OCI-LY1 (cell line): ENCODE results near the gene TXNDC11.

Experiments used
- EZH2 ChIP-seq: fragments of 200-600 bp; sonication (generic), shearing (Covaris generic); IDR thresholded peaks from 2 replicates; pipeline ENCODE4 v1.8.0; 2017; ENCODE audit warnings: borderline replicate concordance, mixed run types, mild to moderate bottlenecking, antibody characterized with exemption, low read length, moderate library complexity, mixed read lengths
- TF ChIP-seq, protein P1 (sequence below): fragments of 200-600 bp; sonication (generic), shearing (Covaris generic); IDR thresholded peaks from 2 replicates; pipeline ENCODE4 v1.5.1; 2017; ENCODE audit warnings: mild to moderate bottlenecking, antibody characterized with exemption, low read length, moderate library complexity, mixed read lengths

GRCh38 chr16:11726008-11726407 lies 16.6 kb downstream of the TXNDC11 start:
- TF ChIP-seq, protein P1, sequence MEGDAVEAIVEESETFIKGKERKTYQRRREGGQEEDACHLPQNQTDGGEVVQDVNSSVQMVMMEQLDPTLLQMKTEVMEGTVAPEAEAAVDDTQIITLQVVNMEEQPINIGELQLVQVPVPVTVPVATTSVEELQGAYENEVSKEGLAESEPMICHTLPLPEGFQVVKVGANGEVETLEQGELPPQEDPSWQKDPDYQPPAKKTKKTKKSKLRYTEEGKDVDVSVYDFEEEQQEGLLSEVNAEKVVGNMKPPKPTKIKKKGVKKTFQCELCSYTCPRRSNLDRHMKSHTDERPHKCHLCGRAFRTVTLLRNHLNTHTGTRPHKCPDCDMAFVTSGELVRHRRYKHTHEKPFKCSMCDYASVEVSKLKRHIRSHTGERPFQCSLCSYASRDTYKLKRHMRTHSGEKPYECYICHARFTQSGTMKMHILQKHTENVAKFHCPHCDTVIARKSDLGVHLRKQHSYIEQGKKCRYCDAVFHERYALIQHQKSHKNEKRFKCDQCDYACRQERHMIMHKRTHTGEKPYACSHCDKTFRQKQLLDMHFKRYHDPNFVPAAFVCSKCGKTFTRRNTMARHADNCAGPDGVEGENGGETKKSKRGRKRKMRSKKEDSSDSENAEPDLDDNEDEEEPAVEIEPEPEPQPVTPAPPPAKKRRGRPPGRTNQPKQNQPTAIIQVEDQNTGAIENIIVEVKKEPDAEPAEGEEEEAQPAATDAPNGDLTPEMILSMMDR = no peak
- TF ChIP-seq EZH2 = no peak
